Stimulated activated naive B cell treated with anti-CD40 and anti-IgM and Interleukin-4, amounts not matched to agents 10 μg/mL and 1 μg/mL and 100 μg/mL, for 72 hours (primary cell): ENCODE measurements around the gene ATMIN.

Source experiments
- ATAC-seq, 2 donors: fragments of 150-1000 bp; cut with Tn5 transposase; replicated peaks; 2 replicates each; pipeline ENCODE4 v1.10.0; 2021; ENCODE audit warnings: moderate library complexity in 1 of 2
- DNase-seq: peaks from one replicate; pipeline ENCODE4 v3.0.0; 2021
- H3K27ac Mint-ChIP-seq: one replicate; pipeline ENCODE4 v1.8.0; 2022; ENCODE audit warnings: mild to moderate bottlenecking, mixed read lengths
- H3K27me3 Mint-ChIP-seq, 2 donors: one replicate each; pipeline ENCODE4 v1.8.0; 2022; ENCODE audit warnings: mixed read lengths in 2 of 2
- H3K36me3 Mint-ChIP-seq, 2 donors: one replicate each; pipeline ENCODE4 v1.8.0; 2022; ENCODE audit warnings: mixed read lengths in 2 of 2, mild to moderate bottlenecking in 1 of 2
- H3K4me1 Mint-ChIP-seq, 2 donors: one replicate each; pipeline ENCODE4 v1.8.0; 2022; ENCODE audit warnings: mixed read lengths in 2 of 2, mild to moderate bottlenecking in 1 of 2
- H3K4me3 Mint-ChIP-seq, 2 donors: one replicate each; pipeline ENCODE4 v1.8.0; 2022; ENCODE audit warnings: mild to moderate bottlenecking in 2 of 2, mixed read lengths in 2 of 2, moderate library complexity in 1 of 2
- H3K9me3 Mint-ChIP-seq, 2 donors: one replicate each; pipeline ENCODE4 v1.8.0; 2022; ENCODE audit warnings: mixed read lengths in 2 of 2, mild to moderate bottlenecking in 1 of 2

The ATMIN gene

GRCh38 chr16:81029930-81030604 is 5.6 kb upstream of the ATMIN start:
- no peak overlapping the region for H3K27ac Mint-ChIP-seq
- no peaks in the 10 kb centered on the region for H3K4me1 Mint-ChIP-seq
- ATAC-seq (no peak), DNase-seq (no peak)
- H3K36me3 Mint-ChIP-seq, result peaks cover 31 to 49% of the 10 kb centered on the region in 2 donors
- no peak overlapping the region for H3K4me3 Mint-ChIP-seq
- no peaks in the 10 kb centered on the region for H3K9me3 Mint-ChIP-seq
- H3K27me3 Mint-ChIP-seq, result no peaks in the 10 kb centered on the region

- DNase-seq (peak; percentile 33), ATAC-seq (peak; percentile 75 to 78)
- Mint-ChIP-seq H3K4me3 (peak overlapping the region; percentile 82 to 85), H3K27me3 (no peaks in the 10 kb centered on the region), H3K4me1 (peaks cover 13 to 20% of the 10 kb centered on the region in 2 donors), H3K9me3 (no peaks in the 10 kb centered on the region), H3K27ac (peak overlapping the region; percentile 31), H3K36me3 (peaks cover 14 to 30% of the 10 kb centered on the region in 2 donors)
Observed at GRCh38 chr16:81035975-81036750, 521 bp downstream of the ATMIN start.

GRCh38 chr16:81036751-81037350 is 1.2 kb downstream of the ATMIN start:
- Mint-ChIP-seq H3K36me3 (peaks cover 12 to 29% of the 10 kb centered on the region in 2 donors), H3K27me3 (no peaks in the 10 kb centered on the region), H3K4me3 (peak overlapping the region; percentile 82 to 85), H3K27ac (peak overlapping the region; percentile 31), H3K9me3 (no peaks in the 10 kb centered on the region), H3K4me1 (peaks cover 13 to 20% of the 10 kb centered on the region in 2 donors)
- no peak for DNase-seq
- no peak for ATAC-seq

- Mint-ChIP-seq H3K27me3 (no peaks in the 10 kb centered on the region), H3K27ac (no peak overlapping the region), H3K4me3 (no peak overlapping the region), H3K9me3 (no peaks in the 10 kb centered on the region), H3K4me1 (peaks cover 13 to 20% of the 10 kb centered on the region in 2 donors), H3K36me3 (peaks cover 21 to 39% of the 10 kb centered on the region in 2 donors)
- DNase-seq, result no peak
- no peak for ATAC-seq
Observed at GRCh38 chr16:81040131-81040530, 4.5 kb downstream of the ATMIN start.

- ATAC-seq (no peak), DNase-seq (no peak)
- Mint-ChIP-seq H3K9me3 (no peaks in the 10 kb centered on the region), H3K4me1 (peaks cover 11 to 20% of the 10 kb centered on the region in 2 donors), H3K4me3 (no peak overlapping the region), H3K36me3 (peaks cover 26 to 44% of the 10 kb centered on the region in 2 donors), H3K27me3 (no peaks in the 10 kb centered on the region), H3K27ac (no peak overlapping the region)
Observed at GRCh38 chr16:81040842-81041241, 5.2 kb downstream of the ATMIN start.

GRCh38 chr16:81041696-81042095 is 6.1 kb downstream of the ATMIN start:
- ATAC-seq (no peak), DNase-seq (no peak)
- no peaks in the 10 kb centered on the region for H3K27me3 Mint-ChIP-seq
- peaks cover 26 to 44% of the 10 kb centered on the region in 2 donors for H3K36me3 Mint-ChIP-seq
- peaks cover 11 to 16% of the 10 kb centered on the region in 2 donors for H3K4me1 Mint-ChIP-seq
- H3K9me3 Mint-ChIP-seq, result no peaks in the 10 kb centered on the region
- no peak overlapping the region for H3K4me3 Mint-ChIP-seq
- H3K27ac Mint-ChIP-seq, result no peak overlapping the region

- no peak for DNase-seq
- Mint-ChIP-seq H3K27ac (no peak overlapping the region), H3K4me3 (no peak overlapping the region), H3K27me3 (no peaks in the 10 kb centered on the region), H3K4me1 (peaks cover 5% of the 10 kb centered on the region in 2 donors), H3K9me3 (no peaks in the 10 kb centered on the region), H3K36me3 (peaks cover 26 to 44% of the 10 kb centered on the region in 2 donors)
- ATAC-seq, result no peak
Observed at GRCh38 chr16:81042821-81043220, 7.2 kb downstream of the ATMIN start.

- peaks cover 6 to 19% of the 10 kb centered on the region in 2 donors for H3K9me3 Mint-ChIP-seq
- no peak overlapping the region for H3K4me3 Mint-ChIP-seq
- ATAC-seq, result no peak
- no peak for DNase-seq
- peaks cover under 1 to 14% of the 10 kb centered on the region in 2 donors for H3K36me3 Mint-ChIP-seq
- H3K27ac Mint-ChIP-seq, result no peak overlapping the region
- peaks cover 0 to 1% of the 10 kb centered on the region in 2 donors for H3K4me1 Mint-ChIP-seq
- H3K27me3 Mint-ChIP-seq, result no peaks in the 10 kb centered on the region
Observed at GRCh38 chr16:81053761-81054160, 18.1 kb downstream of the ATMIN start.

GRCh38 chr16:81060576-81061306 is 25.1 kb downstream of the ATMIN start:
- Mint-ChIP-seq H3K4me1 (no peaks in the 10 kb centered on the region), H3K36me3 (peaks cover 0 to 4% of the 10 kb centered on the region in 2 donors), H3K27me3 (no peaks in the 10 kb centered on the region), H3K4me3 (no peak overlapping the region), H3K9me3 (no peaks in the 10 kb centered on the region), H3K27ac (no peak overlapping the region)
- DNase-seq (no peak), ATAC-seq (no peak)

- Mint-ChIP-seq H3K4me1 (no peaks in the 10 kb centered on the region), H3K36me3 (peaks cover 0 to 4% of the 10 kb centered on the region in 2 donors), H3K27me3 (no peaks in the 10 kb centered on the region), H3K9me3 (no peaks in the 10 kb centered on the region), H3K4me3 (no peak overlapping the region), H3K27ac (no peak overlapping the region)
- ATAC-seq (no peak), DNase-seq (no peak)
Observed at GRCh38 chr16:81061307-81061640, 25.6 kb downstream of the ATMIN start.

GRCh38 chr16:81061871-81062608 is 26.4 kb downstream of the ATMIN start:
- DNase-seq (no peak), ATAC-seq (no peak)
- Mint-ChIP-seq H3K4me3 (no peak overlapping the region), H3K36me3 (peaks cover 0 to 4% of the 10 kb centered on the region in 2 donors), H3K9me3 (no peaks in the 10 kb centered on the region), H3K4me1 (no peaks in the 10 kb centered on the region), H3K27ac (no peak overlapping the region), H3K27me3 (no peaks in the 10 kb centered on the region)

GRCh38 chr16:81066681-81067080 is 31.0 kb downstream of the ATMIN start:
- no peak overlapping the region for H3K4me3 Mint-ChIP-seq
- no peak for ATAC-seq
- H3K36me3 Mint-ChIP-seq, result no peaks in the 10 kb centered on the region
- H3K4me1 Mint-ChIP-seq, result no peaks in the 10 kb centered on the region
- H3K27me3 Mint-ChIP-seq, result no peaks in the 10 kb centered on the region
- H3K27ac Mint-ChIP-seq, result no peak overlapping the region
- DNase-seq, result no peak
- no peaks in the 10 kb centered on the region for H3K9me3 Mint-ChIP-seq

- Mint-ChIP-seq H3K36me3 (no peaks in the 10 kb centered on the region), H3K4me3 (no peak overlapping the region), H3K9me3 (no peaks in the 10 kb centered on the region), H3K27me3 (no peaks in the 10 kb centered on the region), H3K27ac (no peak overlapping the region), H3K4me1 (no peaks in the 10 kb centered on the region)
- no peak for ATAC-seq
- no peak for DNase-seq
Observed at GRCh38 chr16:81067166-81067565, 31.5 kb downstream of the ATMIN start.

- no peak for ATAC-seq
- H3K27me3 Mint-ChIP-seq, result no peaks in the 10 kb centered on the region
- H3K9me3 Mint-ChIP-seq, result no peaks in the 10 kb centered on the region
- no peak overlapping the region for H3K4me3 Mint-ChIP-seq
- DNase-seq, result no peak
- H3K36me3 Mint-ChIP-seq, result no peaks in the 10 kb centered on the region
- no peaks in the 10 kb centered on the region for H3K4me1 Mint-ChIP-seq
- H3K27ac Mint-ChIP-seq, result no peak overlapping the region
Observed at GRCh38 chr16:81069063-81069462, 33.4 kb downstream of the ATMIN start.
